Measurements from ENCODE around the gene KCP. TPM values are rescaled to one million over a fixed set of nuclear protein-coding genes. Genes with fewer than 3 reads are reported as not detected.
A peak's percentile ranks its signal among the peaks of the same experiment; 100 is the strongest.

Gene KCP
- total RNA-seq, 1 experiment from 2014 or later = 2.7 TPM

- ChIA-PET CTCF (interaction anchor here (1.4 to 7.0 kb wide), 6 partner anchors 9 to 90 kb away, joined by 6 to 149 read pairs (median 41); partner anchors contain the start of gene ATP6V1F), POLR2A (no interaction called here)
- peaks cover under 1% of the 10 kb centered on the region; the same call in 1 of the 2 replicates for H3K4me1 Mint-ChIP-seq
- H3K4me3 Mint-ChIP-seq = no peak overlapping the region
- no peak overlapping the region for H3K27ac Mint-ChIP-seq
- no peaks in the 10 kb centered on the region for H3K27me3 Mint-ChIP-seq (ENCODE audit: low read depth)
- DNase-seq (ENCODE audit: low spot score) (peak; percentile 7), ATAC-seq (no peak)
- no peaks in the 10 kb centered on the region for H3K36me3 Mint-ChIP-seq
- H3K9me3 Mint-ChIP-seq = peaks cover 1% of the 10 kb centered on the region; the same call in 1 of the 2 replicates
- no peak for TF ChIP-seq CBFB (CRISPR knock-in tag; IDR thresholded peaks at IDR 0.05; ENCODE audit: low read depth)
- TF ChIP-seq SMAD4 (CRISPR knock-in tag; IDR thresholded peaks at IDR 0.05) = no peak
- no peak for TF ChIP-seq ZBTB43 (CRISPR knock-in tag; IDR thresholded peaks at IDR 0.05)
- no peak for TF ChIP-seq TP53 (CRISPR knock-in tag; IDR thresholded peaks at IDR 0.05)
These were observed 32.0 kb downstream of the KCP start for GRCh38 chr7:128878226-128879105.

- Mint-ChIP-seq H3K27ac (no peak overlapping the region), H3K9me3 (no peaks in the 10 kb centered on the region), H3K27me3 (ENCODE audit: low read depth) (no peaks in the 10 kb centered on the region), H3K4me3 (no peak overlapping the region), H3K4me1 (no peaks in the 10 kb centered on the region), H3K36me3 (no peaks in the 10 kb centered on the region)
- DNase-seq (ENCODE audit: low spot score) (no peak), ATAC-seq (no peak)
- TF ChIP-seq GRHL2 (CRISPR knock-in tag; IDR thresholded peaks at IDR 0.05; ENCODE audit: insufficient replicate concordance, severe bottlenecking) (no peak), MXD4 (CRISPR knock-in tag; IDR thresholded peaks at IDR 0.05; ENCODE audit: borderline replicate concordance) (no peak), ZNF263 (CRISPR knock-in tag; IDR thresholded peaks at IDR 0.05; ENCODE audit: low read depth) (no peak), ZNF425 (CRISPR knock-in tag; conservative IDR thresholded peaks at IDR 0.05) (no peak), KAT7 (CRISPR knock-in tag; IDR thresholded peaks at IDR 0.05; ENCODE audit: borderline replicate concordance) (no peak)
- TF ChIP-seq, protein P1, sequence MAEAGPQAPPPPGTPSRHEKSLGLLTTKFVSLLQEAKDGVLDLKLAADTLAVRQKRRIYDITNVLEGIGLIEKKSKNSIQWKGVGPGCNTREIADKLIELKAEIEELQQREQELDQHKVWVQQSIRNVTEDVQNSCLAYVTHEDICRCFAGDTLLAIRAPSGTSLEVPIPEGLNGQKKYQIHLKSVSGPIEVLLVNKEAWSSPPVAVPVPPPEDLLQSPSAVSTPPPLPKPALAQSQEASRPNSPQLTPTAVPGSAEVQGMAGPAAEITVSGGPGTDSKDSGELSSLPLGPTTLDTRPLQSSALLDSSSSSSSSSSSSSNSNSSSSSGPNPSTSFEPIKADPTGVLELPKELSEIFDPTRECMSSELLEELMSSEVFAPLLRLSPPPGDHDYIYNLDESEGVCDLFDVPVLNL (CRISPR knock-in tag; IDR thresholded peaks at IDR 0.05; ENCODE audit: borderline replicate concordance, low read depth) = no peak
- TF ChIP-seq, protein P2, sequence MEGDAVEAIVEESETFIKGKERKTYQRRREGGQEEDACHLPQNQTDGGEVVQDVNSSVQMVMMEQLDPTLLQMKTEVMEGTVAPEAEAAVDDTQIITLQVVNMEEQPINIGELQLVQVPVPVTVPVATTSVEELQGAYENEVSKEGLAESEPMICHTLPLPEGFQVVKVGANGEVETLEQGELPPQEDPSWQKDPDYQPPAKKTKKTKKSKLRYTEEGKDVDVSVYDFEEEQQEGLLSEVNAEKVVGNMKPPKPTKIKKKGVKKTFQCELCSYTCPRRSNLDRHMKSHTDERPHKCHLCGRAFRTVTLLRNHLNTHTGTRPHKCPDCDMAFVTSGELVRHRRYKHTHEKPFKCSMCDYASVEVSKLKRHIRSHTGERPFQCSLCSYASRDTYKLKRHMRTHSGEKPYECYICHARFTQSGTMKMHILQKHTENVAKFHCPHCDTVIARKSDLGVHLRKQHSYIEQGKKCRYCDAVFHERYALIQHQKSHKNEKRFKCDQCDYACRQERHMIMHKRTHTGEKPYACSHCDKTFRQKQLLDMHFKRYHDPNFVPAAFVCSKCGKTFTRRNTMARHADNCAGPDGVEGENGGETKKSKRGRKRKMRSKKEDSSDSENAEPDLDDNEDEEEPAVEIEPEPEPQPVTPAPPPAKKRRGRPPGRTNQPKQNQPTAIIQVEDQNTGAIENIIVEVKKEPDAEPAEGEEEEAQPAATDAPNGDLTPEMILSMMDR (IDR thresholded peaks at IDR 0.05) = no peak
- ChIA-PET CTCF (interaction anchor here (4.5 to 7.0 kb wide), 2 partner anchors 16 to 35 kb away, joined by 47 to 149 read pairs; partner anchors contain the start of gene ATP6V1F), POLR2A (no interaction called here)
These were observed 32.8 kb downstream of the KCP start for GRCh38 chr7:128877756-128878120.

DNA sequence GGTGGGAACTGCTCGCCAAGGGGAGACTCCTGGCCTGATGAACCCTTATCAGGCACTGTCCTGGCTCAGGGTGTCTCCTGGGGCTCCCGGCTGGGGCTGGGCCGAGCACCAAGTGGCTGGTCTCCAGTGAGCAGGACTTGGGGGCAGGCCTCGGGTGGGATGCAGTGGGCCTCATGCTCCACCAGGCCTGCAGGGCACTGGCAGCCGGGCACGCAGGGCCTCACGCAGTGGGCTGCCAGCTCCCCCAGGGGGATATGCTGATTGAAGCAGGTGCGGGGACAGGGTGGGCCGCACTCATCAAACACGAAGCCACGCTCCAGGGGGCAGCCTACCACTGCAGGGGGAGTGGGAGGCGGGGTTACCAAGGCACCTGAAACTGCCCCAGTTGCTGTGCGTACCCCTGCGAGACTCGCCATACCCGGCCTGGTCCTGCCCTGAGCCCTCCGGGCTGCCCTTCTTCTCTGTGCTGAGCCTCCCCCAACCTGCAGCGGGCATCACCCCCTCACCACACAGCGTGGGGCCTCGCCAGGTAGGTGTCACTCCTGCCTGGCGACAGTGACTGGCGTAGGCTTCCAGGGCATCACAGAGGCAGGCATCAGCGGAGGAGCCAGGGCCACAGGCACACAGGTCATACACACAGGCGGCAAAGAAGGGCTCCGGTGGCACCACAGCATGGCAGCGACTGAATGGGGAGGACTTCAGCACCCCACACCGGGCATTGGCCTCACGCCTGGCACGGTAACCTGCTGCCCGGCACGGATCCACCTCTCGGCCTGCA lies 33.3 kb downstream of the KCP start:
- DNase-seq (ENCODE audit: low spot score) (peak; percentile 11), ATAC-seq (no peak)
- no peaks in the 10 kb centered on the region for H3K36me3 Mint-ChIP-seq
- POLR2A ChIA-PET = no interaction called here
- CTCF ChIA-PET = interaction anchor here (7.0 kb wide), 1 partner anchor 15 kb away, joined by 149 read pairs; the partner anchor contains the start of gene ATP6V1F
- H3K27ac Mint-ChIP-seq = no peak overlapping the region
- H3K9me3 Mint-ChIP-seq = no peaks in the 10 kb centered on the region
- H3K4me1 Mint-ChIP-seq = no peaks in the 10 kb centered on the region
- H3K4me3 Mint-ChIP-seq = no peak overlapping the region
- H3K27me3 Mint-ChIP-seq (ENCODE audit: low read depth) = peaks cover 2% of the 10 kb centered on the region
- no peak for TF ChIP-seq FOXK1 (CRISPR knock-in tag; IDR thresholded peaks at IDR 0.05)
- no peak for TF ChIP-seq JUN (CRISPR knock-in tag; IDR thresholded peaks at IDR 0.05)
- TF ChIP-seq, protein P3, sequence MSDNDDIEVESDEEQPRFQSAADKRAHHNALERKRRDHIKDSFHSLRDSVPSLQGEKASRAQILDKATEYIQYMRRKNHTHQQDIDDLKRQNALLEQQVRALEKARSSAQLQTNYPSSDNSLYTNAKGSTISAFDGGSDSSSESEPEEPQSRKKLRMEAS (CRISPR knock-in tag; IDR thresholded peaks at IDR 0.05) = no peak
- TF ChIP-seq AR (CRISPR knock-in tag; IDR thresholded peaks at IDR 0.05) = no peak
- TF ChIP-seq RELA (CRISPR knock-in tag; IDR thresholded peaks at IDR 0.05; ENCODE audit: borderline replicate concordance) = no peak
- TF ChIP-seq NR3C1 (CRISPR knock-in tag; conservative IDR thresholded peaks at IDR 0.05; ENCODE audit: low read depth) = no peak
- TF ChIP-seq ZNF232 (CRISPR knock-in tag; IDR thresholded peaks at IDR 0.05) = no peak
- TF ChIP-seq NR2C2 (CRISPR knock-in tag; IDR thresholded peaks at IDR 0.05) = no peak
- TF ChIP-seq CBFB (CRISPR knock-in tag; IDR thresholded peaks at IDR 0.05; ENCODE audit: low read depth) = no peak
- no peak for TF ChIP-seq FOXJ3 (CRISPR knock-in tag; IDR thresholded peaks at IDR 0.05; ENCODE audit: borderline replicate concordance)
